GOT3 (cell line): Measurements from ENCODE around the gene ARHGAP33.

Experiments used
- DNase-seq: peaks from one replicate; lab custom pipeline; 2025; ENCODE audit warnings: mixed read lengths; lab: John Stamatoyannopoulos, UW

The ARHGAP33 gene

DNA sequence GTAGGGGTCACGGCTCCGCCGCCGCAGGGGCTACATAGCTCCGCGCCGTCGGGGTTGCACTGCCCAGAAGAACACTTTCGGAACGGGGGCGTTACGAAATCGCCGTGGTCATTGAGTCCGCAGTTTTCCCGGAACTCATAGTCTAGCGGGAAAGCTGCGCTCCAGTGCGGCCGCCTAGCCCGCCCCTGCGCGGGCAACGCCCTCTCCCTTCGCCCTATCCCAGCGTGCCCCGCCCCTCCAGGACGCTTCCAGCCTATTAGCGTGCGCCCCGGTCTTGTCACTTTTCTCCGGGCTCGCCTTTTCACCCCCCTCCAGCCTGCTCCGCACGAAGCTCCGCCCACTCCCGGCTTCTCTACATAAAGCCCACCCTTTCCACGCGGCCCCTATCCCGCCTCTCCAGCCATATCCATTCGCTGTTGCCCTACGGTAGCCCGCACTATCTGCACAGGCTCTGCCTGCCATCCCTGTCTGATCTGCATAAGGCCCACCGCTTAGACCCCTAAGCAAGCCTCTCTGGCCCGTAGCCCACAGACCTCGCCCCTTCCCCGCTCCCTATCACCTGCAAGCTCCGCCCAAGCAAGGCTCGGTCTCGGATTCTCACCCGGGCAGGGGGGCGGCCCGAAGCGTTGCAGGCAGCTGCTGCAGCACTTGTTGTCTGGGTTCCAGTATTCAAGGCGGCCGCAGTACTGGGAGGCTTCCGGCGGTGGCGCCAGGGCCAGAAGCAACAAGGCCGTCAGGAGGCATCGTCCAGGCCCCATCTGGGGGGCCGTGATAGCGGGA, 34.8 kb upstream of the ARHGAP33 start:
- DNase-seq: peak; percentile 82

DNA sequence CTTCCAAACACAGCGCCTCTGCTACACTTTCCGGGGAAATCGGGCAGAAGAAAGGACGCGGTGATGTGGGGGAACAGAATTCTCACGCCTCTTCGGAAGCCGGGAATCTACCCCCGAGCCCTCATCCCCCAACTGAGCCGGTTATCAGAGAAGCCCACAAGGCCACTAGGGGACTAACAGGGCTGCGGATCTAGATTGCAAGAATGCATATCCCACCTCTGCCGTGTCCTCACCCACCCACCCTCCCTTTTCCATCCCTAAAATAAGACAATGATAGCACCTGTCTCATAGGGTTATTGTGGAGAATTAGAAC, 34.2 kb upstream of the ARHGAP33 start:
- no peak for DNase-seq

DNA sequence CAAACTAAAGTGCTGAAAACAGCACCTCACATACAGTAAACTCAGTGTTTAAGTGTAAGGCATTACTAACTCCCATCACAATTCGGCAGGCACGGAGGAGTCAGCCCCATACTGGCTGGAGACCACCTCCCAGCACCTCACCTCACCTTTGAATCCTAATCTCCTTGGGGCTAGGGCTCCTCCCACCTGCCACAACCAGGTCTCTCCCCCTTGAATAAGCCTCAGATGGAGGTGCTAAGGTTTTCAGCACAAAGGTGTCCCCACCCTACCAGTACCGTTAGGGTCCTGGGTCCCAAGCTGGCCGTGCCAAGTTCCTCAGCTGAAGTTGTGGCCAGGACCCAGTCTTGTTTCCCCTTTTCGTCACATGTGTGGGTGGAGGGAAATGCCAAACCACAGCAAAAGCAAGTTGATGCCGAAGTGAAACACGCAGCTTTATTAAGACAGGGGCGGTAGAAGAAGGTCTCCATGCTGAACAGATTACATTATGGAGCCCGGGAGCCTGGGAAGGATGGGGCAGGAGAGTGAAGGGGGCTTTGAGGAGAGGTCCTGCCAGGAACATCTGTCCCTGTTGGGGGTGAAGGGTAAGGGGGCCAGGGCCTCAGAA, 33.1 kb upstream of the ARHGAP33 start, which contains the start of gene IGFLR1:
TSS of gene IGFLR1 (minus strand) at position 332 of the 604 bp plus-strand sequence. CDS start 1,272 bp downstream, outside the sequence.
- DNase-seq: no peak

DNA sequence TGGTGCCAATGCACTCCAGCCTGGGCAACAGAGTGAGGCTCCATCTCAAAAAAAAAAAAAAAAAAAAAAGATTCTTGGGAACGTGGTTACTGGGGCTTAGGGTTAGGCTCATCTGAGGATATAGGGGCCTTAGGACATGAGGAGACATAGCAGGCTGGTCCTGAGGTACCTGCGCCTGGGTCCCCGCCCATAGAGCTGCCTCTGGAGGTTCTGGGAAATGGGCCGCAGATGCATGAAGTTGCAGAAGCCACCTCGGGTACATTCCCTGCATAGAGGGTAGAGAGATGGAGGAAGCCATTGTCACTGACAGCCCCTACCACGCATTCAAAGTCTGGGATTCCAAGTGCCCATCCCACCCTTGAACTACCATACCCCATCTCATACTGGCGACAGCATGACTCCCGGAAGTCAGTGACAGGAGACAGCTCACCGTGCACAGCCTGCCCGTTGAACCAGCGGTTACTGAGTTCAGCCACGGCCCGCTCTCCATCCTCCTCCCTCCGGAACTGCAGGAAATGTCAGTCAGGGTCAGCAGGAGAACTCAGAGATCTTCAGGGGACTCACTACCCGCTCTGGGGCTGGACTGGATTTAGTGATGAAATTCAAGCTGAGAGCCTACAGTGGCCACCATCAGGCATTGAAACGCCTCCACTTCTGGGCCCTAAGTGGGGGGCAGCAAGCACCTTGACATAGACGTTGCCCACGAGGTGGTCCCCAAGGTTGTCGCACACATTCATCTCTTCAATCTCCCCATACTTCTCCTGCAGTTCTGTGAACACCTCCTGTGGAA, 31.5 kb upstream of the ARHGAP33 start:
- no peak for DNase-seq

DNA sequence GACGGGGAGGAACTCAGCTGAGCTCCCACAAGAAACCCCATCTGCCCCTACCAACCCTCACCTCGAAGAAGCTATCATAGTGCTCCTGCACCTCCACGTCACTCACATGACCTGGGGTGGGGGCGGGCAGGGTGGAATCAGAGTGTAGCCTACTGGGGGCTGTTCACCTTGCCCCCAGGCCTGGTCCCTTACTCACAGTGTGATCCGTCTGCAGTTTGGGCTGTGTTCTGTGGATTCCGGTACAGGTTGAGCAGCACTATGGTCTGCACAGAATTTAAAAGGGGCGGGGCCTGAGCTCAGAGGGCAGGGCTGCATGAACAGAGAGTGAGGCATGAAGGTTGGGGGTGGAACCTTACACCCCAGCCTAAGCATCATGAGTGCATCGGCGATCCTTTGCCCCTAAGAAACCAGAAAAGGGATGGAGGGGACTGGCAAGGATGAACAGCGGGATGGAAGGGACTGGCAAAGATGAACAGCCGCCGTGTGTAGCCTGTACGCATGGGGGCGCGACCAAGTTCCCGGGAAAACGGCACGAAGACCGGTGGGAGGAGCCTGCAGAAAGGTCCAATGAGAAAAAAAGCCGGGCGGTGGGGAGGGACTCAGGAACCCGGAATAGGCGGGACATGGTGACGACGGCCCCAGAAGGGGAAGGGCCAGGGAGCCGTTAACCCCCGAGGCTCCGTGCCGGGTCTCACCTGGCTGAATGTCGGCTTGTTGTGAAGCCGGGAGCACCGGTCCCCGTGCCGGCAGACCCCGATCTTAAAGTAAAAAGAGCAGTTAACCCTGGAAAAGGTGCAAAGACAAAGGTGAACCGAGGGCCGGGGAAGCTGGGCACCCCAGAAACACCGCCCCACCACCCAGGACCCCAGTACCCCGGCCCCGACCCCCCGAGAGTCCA, 30.7 kb upstream of the ARHGAP33 start:
- DNase-seq: peak; percentile 42

DNA sequence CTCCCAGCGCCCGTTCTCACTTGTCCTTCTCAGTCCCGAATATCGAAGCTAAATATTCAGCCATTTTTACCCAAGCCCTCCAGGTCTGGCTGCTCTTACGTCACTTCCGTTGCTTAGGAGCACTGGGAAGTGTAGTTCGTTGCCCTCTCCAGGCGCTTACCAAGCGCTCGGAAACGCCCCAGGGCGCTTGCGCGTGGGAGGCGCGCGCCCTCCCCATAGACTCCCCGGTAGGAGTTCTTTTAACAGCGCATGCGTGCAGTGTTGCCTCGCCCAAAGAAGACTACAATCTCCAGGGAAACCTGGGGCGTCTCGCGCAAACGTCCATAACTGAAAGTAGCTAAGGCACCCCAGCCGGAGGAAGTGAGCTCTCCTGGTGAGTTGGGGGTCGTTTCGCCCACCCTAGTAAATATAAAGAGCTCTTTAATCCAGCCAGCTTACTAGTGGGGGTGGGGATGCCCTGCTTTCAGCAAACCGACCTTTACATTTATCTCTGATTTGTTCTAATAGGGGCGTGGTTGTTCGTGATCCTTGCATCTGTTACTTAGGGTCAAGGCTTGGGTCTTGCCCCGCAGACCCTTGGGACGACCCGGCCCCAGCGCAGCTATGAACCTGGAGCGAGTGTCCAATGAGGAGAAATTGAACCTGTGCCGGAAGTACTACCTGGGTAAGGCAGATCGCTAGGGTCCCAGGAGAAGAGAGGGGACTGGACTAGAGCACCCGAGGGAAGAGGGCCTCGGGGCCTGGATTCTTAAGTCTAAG, 29.9 kb upstream of the ARHGAP33 start, which contains the start of the genes PSENEN and U2AF1L4:
TSS of gene PSENEN (plus strand) at position 324 of the 759 bp plus-strand sequence. CDS start at position 604, 280 bp downstream.
TSS of gene U2AF1L4 (minus strand) at position 91 of the 759 bp plus-strand sequence. CDS start at position 64, 27 bp downstream.
- DNase-seq: peak; percentile 89

DNA sequence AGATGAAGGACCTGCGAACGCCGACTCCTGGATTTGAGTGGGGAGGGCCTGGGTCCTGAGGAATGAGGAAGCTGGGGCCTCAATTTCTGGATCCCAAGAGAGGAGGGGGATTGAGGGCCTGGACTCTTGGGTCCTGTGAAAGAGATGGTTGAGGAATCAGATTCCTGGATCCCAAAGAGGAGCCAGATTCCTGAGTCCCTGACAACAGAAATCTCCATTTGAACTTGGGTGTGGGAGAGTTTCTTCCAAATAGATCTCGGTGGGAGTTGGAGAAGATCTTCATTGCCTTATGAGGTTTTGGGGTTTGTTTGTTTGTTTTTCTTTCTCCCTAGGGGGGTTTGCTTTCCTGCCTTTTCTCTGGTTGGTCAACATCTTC, 29.3 kb upstream of the ARHGAP33 start:
- DNase-seq: no peak

DNA sequence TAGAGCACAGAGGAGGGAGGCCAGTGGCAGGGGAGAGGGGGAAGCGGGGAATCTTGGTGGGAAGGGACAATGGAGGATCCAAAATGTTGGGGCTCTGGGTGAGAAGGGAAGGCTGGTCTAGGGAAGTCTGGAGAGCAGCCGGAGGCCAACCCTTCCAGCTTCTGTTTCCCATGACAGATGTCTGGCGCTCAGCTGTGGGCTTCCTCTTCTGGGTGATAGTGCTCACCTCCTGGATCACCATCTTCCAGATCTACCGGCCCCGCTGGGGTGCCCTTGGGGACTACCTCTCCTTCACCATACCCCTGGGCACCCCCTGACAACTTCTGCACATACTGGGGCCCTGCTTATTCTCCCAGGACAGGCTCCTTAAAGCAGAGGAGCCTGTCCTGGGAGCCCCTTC, 28.8 kb upstream of the ARHGAP33 start:
- DNase-seq: no peak

DNA sequence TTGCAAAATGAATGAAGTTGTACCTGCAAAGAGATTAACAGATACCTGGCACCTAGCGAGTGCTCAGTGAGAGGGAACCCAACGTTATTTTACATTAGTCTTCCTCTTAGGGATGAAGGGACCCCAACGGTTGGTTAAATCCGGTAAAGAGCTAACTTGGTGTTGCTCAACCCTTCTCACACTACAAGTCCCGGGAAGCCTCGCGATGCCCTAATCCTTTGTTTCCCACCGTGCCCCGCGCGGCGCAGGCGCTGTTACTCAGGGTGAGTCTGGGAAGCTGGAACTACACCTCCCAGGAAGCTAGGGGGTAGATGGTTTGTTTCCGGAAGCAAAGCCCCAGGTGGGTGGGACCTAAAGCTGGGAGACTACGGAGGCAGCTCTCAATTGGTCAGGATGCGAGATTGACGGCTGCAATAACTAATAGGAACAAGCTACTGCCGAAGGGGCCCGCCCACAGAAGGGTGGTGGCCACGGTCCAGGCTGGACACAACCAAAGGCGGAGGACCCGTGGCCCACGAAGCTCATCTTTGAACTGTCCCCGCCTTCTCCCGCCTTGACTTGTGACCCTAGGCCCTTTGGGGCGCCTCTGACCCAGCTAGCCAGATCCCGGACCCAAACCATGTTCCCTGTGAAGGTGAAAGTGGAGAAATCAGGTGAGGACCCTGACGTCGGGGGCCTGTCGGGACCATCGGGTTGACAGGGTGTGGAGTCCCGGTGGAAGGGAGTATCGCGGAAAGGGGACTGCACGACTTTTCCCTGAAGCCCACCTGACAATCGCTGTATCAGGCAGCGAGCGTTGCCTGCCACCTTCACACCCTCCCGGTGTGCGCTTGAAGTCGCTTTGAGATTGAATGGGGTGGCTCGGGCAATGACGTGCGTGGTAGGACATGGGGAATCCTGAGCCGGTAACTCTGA, 27.0 kb upstream of the ARHGAP33 start, which contains the start of gene LIN37:
TSS of gene LIN37 (plus strand) at position 471 of the 915 bp plus-strand sequence. CDS start at position 620, 149 bp downstream.
- peak; percentile 95 for DNase-seq

DNA sequence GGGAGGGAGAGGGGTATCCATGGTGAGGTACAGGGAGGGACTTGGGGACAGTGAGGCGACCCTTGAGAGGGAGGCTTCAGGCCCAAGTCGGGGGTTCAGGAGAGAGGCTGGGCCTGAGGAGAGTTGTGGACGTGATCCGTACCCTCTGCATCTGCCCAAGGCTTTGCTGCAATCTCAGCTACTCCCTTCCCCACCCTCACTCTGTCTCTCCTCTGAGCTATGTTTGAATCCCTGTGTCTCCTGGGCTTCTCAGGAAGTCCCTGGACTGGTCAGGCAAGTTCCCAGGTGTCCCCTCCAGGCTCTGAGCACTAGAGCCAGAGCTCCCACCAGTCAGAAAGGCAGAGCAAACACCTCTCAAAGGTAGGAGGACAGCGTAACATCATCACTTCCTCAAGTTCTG, 25.2 kb upstream of the ARHGAP33 start:
- DNase-seq: no peak

DNA sequence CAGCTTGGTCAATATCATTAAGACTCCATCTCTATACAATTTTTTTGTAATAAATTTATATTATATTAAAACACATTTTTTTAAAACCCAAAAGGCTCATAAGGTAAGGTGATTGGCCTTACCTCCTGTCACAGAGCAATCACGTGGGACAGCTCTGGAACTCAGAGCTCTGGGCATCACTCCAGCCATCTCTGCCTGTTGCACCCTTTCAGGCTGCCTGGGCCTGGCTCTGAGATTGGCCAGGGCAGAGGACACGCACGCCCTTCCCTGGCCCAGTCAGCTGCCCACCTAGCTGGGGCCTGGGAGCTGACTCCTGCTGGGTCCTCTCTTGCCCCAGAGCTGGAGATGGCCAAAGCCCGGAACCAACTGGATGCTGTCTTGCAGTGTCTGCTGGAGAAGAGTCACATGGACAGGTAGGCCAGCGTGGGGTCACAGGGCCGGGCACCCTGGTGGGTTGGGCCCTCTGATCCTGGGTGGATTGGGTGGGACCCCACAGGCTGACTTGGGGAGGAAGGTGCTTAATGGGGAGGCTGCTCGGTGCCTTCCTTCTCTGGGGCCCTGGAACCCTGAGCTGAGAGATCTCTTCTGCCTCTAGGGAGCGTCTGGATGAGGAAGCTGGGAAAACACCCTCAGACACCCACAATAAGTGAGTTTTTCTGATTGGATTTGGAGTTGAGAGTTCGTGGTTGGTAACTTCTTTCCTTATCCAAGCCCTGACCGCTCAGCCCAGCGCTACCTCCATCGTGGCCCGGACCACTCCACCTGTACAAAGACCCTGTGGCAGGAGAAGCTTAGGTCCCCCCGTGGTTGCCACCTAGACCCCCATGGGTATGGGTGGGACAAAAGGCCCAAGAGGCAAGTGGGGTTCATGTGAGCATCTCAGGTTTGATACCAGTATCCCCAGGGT, 23.3 kb upstream of the ARHGAP33 start:
- no peak for DNase-seq

DNA sequence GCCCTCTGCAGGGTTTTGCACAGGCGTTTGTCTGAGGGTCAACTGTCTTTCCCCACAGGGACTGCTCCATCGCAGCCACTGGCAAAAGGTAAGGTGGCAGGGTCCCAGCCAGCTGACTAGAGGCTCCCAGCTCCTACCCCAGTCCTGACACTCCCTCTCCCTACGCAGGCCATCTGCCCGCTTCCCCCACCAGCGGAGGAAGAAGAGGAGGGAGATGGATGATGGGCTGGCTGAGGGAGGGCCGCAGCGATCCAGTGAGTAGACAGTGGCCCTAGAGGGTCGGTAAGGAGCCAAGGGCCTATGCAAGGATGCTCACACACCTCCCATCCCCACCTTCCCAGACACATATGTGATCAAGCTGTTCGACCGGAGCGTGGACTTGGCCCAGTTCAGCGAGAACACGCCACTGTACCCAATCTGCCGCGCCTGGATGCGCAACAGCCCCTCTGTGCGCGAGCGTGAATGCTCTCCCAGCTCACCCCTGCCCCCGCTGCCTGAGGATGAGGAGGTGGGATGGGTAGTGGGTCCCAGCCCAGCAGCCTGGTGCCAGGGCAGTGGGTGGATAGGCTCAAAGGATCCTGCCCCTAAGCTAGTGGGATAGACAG, 22.5 kb upstream of the ARHGAP33 start:
- no peak for DNase-seq

DNA sequence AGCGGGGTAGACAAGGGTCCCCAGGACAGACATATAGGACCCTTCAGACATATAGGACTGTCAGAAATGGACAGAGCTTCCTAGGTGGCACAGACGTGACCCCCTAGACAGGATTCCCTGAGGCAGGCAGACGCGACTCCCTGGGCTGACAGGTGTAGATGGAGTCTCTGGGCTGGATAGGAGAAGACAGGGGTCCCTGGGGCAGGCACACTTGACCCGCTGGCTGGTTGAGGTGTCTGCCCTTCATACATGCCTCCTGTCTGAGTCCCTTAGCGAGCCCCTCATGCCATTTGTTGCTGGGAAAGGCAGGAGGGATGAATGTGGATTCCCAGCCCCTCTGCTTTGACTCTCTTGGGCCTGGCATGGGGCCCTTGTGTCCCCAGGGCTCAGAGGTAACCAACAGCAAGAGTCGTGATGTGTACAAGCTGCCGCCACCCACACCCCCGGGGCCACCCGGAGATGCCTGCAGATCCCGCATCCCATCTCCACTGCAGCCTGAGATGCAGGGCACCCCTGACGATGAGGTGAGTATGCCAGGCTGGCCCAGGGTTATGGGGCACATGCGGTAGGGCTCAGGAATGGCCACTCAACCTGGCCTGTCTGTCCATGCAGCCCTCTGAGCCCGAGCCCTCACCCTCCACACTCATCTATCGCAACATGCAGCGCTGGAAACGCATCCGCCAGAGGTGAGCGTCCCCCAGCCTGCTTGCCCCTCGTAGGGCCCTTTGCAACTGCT, 21.6 kb upstream of the ARHGAP33 start:
- no peak for DNase-seq

DNA sequence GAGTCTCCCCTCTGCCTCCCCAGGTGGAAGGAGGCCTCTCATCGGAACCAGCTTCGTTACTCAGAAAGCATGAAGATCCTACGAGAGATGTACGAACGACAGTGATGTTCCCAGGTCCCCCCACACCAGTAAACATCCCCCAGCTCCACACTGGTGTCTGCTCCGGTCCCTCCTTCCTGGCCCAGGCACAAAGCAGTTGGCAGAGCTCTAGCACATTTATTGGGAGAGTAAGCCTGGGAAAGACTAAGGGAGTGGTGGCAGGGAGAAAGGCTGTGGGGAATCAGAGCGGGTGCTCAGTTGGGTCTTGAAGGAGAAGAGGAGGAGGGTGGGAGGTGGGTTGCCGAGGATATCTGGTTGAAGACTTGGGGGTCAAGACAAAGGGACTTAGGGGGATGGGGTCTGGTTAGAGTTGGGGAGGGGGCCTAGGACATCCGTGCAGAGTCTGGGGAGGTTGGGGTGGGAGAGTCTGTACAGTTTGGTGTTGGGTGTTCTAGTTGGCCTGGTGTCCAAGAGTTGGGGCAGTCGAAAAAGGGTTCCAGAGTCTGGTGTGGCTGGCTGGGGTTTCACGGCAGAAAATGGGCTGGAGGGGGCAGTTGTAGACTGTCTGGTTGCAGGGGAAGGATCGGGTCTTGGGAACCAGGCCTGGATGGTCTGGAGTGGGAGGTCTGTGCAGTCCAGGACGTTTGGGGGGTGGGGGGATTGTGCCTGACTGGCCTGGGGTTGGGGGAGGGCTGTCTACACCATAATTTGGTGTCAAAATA, 20.8 kb upstream of the ARHGAP33 start:
- DNase-seq: no peak

DNA sequence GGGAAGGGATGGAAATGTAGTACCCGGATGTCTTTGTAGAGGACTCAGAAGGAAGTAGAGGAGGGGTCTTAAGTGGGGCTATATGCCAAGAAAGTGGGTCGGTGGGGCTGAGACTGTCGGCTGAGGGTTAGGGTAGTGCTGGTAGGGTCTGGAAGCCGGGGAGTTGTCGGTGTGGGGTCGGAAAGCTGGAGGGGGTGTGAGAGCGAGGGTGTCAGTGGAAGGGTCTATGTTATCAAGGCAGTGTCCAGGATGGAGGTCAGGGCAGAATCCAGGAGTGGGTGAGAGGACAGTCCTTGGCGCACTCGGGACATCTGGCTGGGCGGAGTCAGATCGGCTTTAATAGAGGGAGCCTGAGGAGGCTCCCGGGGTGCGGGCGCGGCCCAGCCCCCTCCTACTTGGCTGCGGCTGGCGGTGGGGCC, 20.2 kb upstream of the ARHGAP33 start:
- no peak for DNase-seq

DNA sequence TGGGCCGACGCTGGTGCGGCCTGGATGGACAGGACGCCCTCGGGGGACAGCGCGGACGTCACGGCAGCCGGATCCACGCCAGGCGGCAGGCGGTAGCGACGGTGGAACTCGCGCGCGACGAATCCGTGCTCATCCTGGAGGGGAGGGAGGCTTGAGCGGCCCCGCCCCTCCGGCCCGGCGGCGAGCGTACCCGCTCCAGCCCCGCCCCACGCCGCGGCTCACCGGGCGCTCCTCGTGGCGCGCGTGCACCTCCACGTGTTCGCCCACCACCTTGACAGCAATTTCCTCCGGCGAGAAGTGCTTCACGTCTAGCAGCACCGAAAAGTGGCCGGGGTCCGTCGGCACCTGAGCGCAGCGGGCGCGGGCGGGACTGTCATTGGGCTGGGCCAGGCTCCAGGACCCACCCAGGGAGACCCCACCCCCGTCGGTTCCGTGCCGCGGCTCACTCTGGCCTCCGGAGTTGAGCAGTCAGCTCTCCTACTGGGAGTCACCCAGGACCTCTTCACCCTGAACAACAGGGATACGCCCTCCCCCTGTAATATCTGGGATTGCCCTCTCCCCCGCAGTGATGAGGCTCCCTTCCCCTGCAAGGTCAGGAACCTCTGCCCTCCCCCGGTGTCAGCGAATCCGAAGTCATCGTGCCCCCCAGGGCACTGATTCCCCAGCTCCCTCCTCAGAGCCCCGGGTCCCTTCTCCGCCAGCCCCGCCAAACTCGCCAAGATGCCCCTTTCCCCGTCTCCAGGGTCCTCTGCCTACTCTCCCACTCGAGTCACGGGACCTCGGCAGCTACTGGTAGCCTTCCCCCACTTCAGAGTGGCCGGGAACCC, 19.6 kb upstream of the ARHGAP33 start:
- DNase-seq: peak; percentile 32
